ENCODE results near the gene RPA1.

RPA1 gene

DNA sequence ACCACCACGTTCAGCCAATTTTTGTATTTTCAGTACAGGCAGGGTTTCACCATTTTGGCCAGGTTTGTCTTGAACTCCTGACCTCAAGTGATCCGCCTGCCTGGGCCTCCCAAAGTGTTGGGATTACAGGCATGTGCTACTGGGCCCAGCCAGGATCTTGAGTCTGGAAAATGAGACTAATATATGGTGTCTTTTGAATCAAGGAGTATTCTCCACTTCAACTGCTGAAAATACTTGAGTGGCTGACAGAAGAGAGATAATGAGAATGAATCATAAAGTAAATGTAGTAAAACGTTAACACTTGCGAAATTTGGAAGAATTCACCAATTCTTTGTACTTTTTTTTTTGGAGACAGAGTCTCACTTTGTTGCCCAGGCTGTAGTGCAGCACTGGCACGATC, 16.7 kb upstream of the RPA1 start:
- TF ChIP-seq, protein P1, sequence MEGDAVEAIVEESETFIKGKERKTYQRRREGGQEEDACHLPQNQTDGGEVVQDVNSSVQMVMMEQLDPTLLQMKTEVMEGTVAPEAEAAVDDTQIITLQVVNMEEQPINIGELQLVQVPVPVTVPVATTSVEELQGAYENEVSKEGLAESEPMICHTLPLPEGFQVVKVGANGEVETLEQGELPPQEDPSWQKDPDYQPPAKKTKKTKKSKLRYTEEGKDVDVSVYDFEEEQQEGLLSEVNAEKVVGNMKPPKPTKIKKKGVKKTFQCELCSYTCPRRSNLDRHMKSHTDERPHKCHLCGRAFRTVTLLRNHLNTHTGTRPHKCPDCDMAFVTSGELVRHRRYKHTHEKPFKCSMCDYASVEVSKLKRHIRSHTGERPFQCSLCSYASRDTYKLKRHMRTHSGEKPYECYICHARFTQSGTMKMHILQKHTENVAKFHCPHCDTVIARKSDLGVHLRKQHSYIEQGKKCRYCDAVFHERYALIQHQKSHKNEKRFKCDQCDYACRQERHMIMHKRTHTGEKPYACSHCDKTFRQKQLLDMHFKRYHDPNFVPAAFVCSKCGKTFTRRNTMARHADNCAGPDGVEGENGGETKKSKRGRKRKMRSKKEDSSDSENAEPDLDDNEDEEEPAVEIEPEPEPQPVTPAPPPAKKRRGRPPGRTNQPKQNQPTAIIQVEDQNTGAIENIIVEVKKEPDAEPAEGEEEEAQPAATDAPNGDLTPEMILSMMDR (IDR thresholded peaks at IDR 0.05; ENCODE audit: insufficient read depth, missing control alignments), result no peak
- no peak for FAIRE-seq
- no peak for DNase-seq (ENCODE audit: insufficient read length, low spot score)

DNA sequence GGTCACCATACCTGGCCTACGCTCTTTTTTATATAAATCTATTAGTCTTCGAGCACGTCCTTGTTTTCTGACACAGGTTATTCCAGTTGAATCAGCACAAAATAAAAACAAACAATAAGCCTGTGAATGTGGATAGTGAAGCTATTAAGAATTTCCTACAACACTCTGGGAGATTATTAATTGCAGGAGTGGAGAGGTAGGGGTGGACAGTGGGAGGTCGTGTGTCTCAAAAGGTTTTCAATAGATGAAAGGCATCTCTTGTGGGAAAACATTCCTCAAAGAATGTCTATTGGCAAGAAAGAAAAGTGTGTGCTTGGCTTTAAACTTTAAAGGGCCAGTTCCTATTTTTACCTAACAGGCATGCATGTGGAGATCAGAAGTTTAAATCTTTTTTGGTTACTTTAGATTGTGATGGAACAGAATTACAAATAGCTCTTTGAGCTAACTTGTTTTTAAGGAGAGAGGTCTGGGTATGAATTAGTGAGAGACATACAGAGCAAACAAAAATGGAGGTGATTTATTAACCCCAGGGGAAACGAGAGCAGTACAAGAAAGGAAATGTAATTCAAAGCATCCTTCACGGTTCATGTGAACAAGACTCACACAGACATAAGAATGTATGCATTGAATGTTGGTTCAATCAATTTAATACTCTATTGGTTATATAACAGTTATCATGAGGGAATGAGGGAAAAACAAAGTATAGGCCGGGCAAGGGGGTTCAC, 9.1 kb upstream of the RPA1 start:
- TF ChIP-seq, protein P1 (IDR thresholded peaks at IDR 0.05; ENCODE audit: insufficient read depth, missing control alignments), result no peak
- DNase-seq (ENCODE audit: insufficient read length, low spot score) (no peak), FAIRE-seq (no peak)

DNA sequence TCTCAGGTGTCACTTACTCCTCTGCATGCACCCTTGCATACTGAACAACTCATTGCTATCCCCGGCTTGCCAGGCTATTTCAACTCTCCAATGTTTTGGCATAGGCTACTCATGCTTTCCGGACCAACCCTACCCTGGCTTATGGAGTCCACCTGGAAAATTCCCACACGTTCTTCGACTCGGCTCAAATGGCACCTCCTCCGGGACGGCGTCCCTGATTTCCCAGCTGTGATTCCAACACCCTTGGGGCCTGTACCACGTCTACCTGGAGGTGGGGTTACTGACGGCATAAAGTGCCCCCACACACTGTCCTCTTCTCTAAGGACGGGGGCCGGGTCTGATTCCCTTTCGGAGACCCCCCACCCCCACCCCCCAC, 601 bp upstream of the RPA1 start:
- DNase-seq (ENCODE audit: insufficient read length, low spot score), result no peak
- no peak for FAIRE-seq

DNA sequence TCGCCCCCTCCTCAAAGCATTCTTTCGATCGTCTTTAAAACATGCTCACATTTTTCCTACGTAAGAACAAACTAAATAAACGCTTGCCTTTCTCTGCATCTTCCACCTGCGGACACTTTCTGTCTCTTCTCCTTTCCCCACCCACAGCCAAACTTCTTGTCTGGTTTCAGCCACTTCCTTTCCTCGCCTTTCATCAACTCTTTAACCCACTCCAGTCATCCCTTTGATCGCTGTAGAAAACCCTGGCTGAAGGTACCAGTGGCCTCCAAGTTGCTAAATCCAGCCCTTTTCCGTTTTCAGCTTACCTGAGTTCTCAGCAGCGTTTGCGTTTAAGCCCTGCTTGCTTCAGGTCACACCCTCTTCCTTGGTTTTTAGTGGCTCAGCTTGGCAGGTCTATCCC, 483 bp downstream of the RPA1 start:
- DNase-seq (ENCODE audit: insufficient read length, low spot score), result no peak
- no peak for FAIRE-seq
- TF ChIP-seq, protein P1 (IDR thresholded peaks at IDR 0.05; ENCODE audit: insufficient read depth, missing control alignments), result no peak

More for the DNA sequence above, 601 bp upstream of the RPA1 start:
- TF ChIP-seq, protein P1 (IDR thresholded peaks at IDR 0.05; ENCODE audit: insufficient read depth, missing control alignments), result no peak

DNA sequence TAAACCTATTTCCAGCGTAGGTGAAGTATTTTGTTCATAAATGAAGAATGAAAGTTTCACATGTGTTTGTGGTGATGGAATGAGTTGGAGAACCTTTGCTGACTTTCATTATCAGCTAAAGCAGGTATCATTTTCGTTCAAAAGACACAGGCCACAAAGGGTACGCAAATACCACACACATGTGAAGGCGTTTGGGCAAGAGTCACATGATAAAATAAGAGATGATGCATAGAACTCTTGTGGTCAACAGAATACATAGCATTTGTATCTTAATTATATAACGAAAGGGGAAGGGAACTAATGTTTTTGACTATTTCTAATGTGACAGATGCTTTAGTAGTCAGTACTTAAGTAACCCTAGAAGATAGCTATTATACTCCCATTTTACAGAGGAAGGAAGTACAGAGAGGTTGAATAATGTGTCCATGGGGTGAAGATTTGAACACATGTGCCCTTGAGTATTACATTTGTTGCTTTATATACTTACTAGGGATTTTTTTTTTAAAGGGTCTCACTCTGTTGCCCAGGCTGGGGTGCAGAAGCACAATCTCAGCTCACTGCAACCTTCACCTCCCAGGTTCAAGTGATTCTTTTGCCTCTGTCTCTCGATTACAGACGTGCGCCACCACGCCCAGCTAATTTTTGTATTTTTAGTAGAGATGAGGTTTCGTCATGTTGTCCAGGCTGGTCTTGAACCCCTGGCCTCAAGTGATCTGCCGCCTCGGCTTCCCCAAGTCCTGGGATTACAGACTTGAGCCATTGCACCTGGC, 4.8 kb downstream of the RPA1 start:
- TF ChIP-seq, protein P1 (IDR thresholded peaks at IDR 0.05; ENCODE audit: insufficient read depth, missing control alignments), result no peak
- no peak for DNase-seq (ENCODE audit: insufficient read length, low spot score)
- no peak for FAIRE-seq

DNA sequence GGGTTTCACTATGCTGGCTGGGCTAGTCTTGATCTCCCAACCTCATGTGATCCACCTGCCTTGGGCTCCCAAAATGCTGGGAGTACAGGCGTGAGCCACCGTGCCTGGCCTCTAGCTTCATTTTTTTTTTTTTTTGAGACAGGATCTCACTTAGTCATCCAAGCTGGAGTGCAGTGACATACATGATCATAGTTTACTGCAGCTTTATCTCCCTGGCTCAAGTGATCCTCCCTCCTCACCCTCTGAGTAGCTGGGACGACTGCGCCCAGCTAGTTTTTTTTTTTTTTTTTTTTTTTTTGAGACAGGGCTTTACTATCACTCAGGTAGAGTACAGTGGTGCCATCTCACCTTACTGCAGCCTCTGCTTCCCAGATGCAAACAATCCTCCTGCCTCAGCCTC, 9.7 kb downstream of the RPA1 start:
- no peak for DNase-seq (ENCODE audit: insufficient read length, low spot score)
- TF ChIP-seq, protein P1 (IDR thresholded peaks at IDR 0.05; ENCODE audit: insufficient read depth, missing control alignments), result no peak
- FAIRE-seq, result no peak

DNA sequence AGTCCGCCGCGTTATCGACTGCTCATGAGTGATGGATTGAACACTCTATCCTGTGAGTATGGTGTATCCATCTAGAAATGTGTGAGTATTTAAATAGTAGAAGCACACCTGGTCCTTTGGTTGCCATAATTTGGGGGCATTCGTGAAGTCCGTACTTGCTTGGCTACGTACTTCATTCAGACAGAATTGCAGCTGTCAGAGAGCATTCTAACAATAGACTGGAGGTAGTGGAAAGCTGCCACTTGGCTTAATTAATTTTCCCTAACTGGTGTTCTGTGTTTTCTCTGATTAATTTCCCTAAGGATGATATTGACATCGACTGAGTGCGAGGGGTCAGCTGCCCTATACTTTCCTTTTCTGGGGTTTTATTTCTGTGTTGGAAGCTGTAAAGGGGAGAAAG, 14.1 kb downstream of the RPA1 start:
- TF ChIP-seq, protein P1 (IDR thresholded peaks at IDR 0.05; ENCODE audit: insufficient read depth, missing control alignments), result no peak
- DNase-seq (ENCODE audit: insufficient read length, low spot score), result no peak
- FAIRE-seq, result no peak

Data from D721Med (cell line).